H1 (cell line): ENCODE data around the gene CELF4. TPM values are rescaled to one million over a fixed set of nuclear protein-coding genes. Genes with fewer than 3 reads are reported as not detected.

Source experiments
- CTCF ChIA-PET: fragments of 300-600 bp; sonication (Branson Sonifier 250); formaldehyde crosslinking; loops from one replicate; lab custom pipeline; 2021; ENCODE audit not compliant: partially characterized antibody; lab: Charles Lee
- POLR2A ChIA-PET: fragments of 300-600 bp; sonication (Branson Sonifier 250); formaldehyde crosslinking; loops from one replicate; lab custom pipeline; 2021; ENCODE audit warnings: inconsistent platforms; ENCODE audit not compliant: partially characterized antibody; lab: Charles Lee
- DNase-seq, 2 experiments: peaks; one replicate each; pipeline versions ENCODE4 v3.0.0 to v3.0.0-alpha.2; 2010 to 2022; ENCODE audit warnings: low spot score in 2 of 2, low read depth in 1 of 2, mixed read lengths in 1 of 2
- FAIRE-seq: peaks from 2 replicates; lab custom pipeline; 2011; peaks lifted over from hg19 to GRCh38; lab: Jason Lieb, UNC
- H2AFZ ChIP-seq: 2 replicates; pipeline ENCODE4 v1.8.1; 2012; ENCODE audit warnings: low read length, inconsistent platforms
- H2AK5ac ChIP-seq: 2 replicates; pipeline ENCODE4 v1.6.1; 2013; ENCODE audit warnings: low read depth, low read length
- H2BK120ac ChIP-seq: replicated peaks from 2 replicates; pipeline ENCODE3; 2013; ENCODE audit warnings: low read depth, low read length, inconsistent platforms
- H2BK12ac ChIP-seq: 2 replicates; pipeline ENCODE4 v1.6.1; 2013; ENCODE audit warnings: low read depth, low read length
- H2BK15ac ChIP-seq: 2 replicates; pipeline ENCODE4 v1.6.1; 2013; ENCODE audit warnings: low read length
- H2BK20ac ChIP-seq: 2 replicates; pipeline ENCODE4 v1.6.1; 2013; ENCODE audit warnings: low read length
- H2BK5ac ChIP-seq: 2 replicates; pipeline ENCODE4 v1.6.1; 2013; ENCODE audit warnings: low read depth, low read length
- H3K14ac ChIP-seq: 2 replicates; pipeline ENCODE4 v1.6.1; 2013; ENCODE audit warnings: inconsistent platforms; ENCODE audit not compliant: insufficient read length
- H3K18ac ChIP-seq: 2 replicates; pipeline ENCODE4 v1.6.1; 2013; ENCODE audit warnings: low read length; ENCODE audit errors: extremely low read depth
- H3K23ac ChIP-seq: 2 replicates; pipeline ENCODE4 v1.6.1; 2013; ENCODE audit warnings: inconsistent platforms; ENCODE audit not compliant: insufficient read length
- H3K23me2 ChIP-seq: 2 replicates; pipeline ENCODE4 v1.6.1; 2013; ENCODE audit warnings: low read depth, low read length
- H3K27ac ChIP-seq: 2 replicates; pipeline ENCODE4 v1.6.1; 2011; ENCODE audit warnings: low read depth, low read length, inconsistent platforms
- H3K27me3 ChIP-seq, 4 experiments: replicated peaks in 1 of 4; 1 replicate in 1 of 4; 2 replicates in 3 of 4; pipeline versions ENCODE4 v1.6.1 to v1.8.1; 2011 to 2013; ENCODE audit warnings: low read length in 3 of 4, mild to moderate bottlenecking in 3 of 4, inconsistent platforms in 2 of 4, mixed read lengths in 2 of 4, moderate library complexity in 1 of 4; ENCODE audit not compliant: control insufficient read depth in 3 of 4, insufficient read depth in 3 of 4; ENCODE audit errors: extremely low read depth in 1 of 4
- H3K36me3 ChIP-seq, 4 experiments: 2 replicates each; pipeline versions ENCODE4 v1.6.1 to v1.8.1; 2011 to 2013; ENCODE audit warnings: mild to moderate bottlenecking in 4 of 4, low read length in 3 of 4, moderate library complexity in 2 of 4, control low read depth in 1 of 4, inconsistent platforms in 1 of 4; ENCODE audit not compliant: insufficient read depth in 4 of 4, control insufficient read depth in 2 of 4
- H3K4ac ChIP-seq: replicated peaks from 2 replicates; pipeline ENCODE3; 2013; ENCODE audit warnings: low read length, low read depth, mixed read lengths, inconsistent platforms; ENCODE audit not compliant: insufficient read length
- H3K4me1 ChIP-seq, 4 experiments: replicated peaks in 1 of 4; 1 replicate in 1 of 4; 2 replicates in 3 of 4; pipeline versions ENCODE4 v1.6.1 to v1.8.1; 2011 to 2013; ENCODE audit warnings: low read length in 3 of 4, inconsistent platforms in 2 of 4, mixed read lengths in 1 of 4; ENCODE audit not compliant: insufficient read depth in 4 of 4, control insufficient read depth in 3 of 4
- H3K4me2 ChIP-seq, 2 experiments: 2 replicates each; pipeline versions ENCODE4 v1.6.1 to v1.8.1; 2011 to 2013; ENCODE audit warnings: low read depth in 2 of 2, low read length in 2 of 2, control low read depth in 1 of 2, inconsistent platforms in 1 of 2, mild to moderate bottlenecking in 1 of 2; ENCODE audit not compliant: insufficient read depth in 1 of 2
- H3K4me3 ChIP-seq, 4 experiments: fragments of 200-600, 300-600 bp in 1 of 4; sonication (generic), shearing (Covaris generic), sonication (Bioruptor Twin) in 1 of 4; 2 replicates each; pipeline versions ENCODE4 v1.5.1 to v1.8.1; 2011 to 2016; ENCODE audit warnings: low read length in 4 of 4, low read depth in 3 of 4, control low read depth in 2 of 4, inconsistent platforms in 2 of 4, mild to moderate bottlenecking in 2 of 4, mixed read lengths in 1 of 4, moderate library complexity in 1 of 4; ENCODE audit not compliant: insufficient read depth in 2 of 4; ENCODE audit errors: extremely low read depth in 1 of 4
- H3K56ac ChIP-seq: replicated peaks from 2 replicates; pipeline ENCODE3; 2013; ENCODE audit warnings: low read depth, mild to moderate bottlenecking, mixed read lengths, low read length, inconsistent platforms; ENCODE audit not compliant: insufficient read length
- H3K79me1 ChIP-seq: 2 replicates; pipeline ENCODE4 v1.6.1; 2013; ENCODE audit warnings: low read depth, low read length, control low read depth
- H3K79me2 ChIP-seq, 2 experiments: 2 replicates each; pipeline versions ENCODE4 v1.6.1 to v1.8.1; 2012 to 2013; ENCODE audit warnings: low read length in 2 of 2, mild to moderate bottlenecking in 2 of 2, inconsistent platforms in 1 of 2; ENCODE audit not compliant: insufficient read depth in 2 of 2, control insufficient read depth in 1 of 2
- H3K9ac ChIP-seq, 4 experiments: replicated peaks in 1 of 4; 1 replicate in 1 of 4; 2 replicates in 3 of 4; pipeline versions ENCODE4 v1.6.1 to v1.8.1; 2011 to 2013; ENCODE audit warnings: low read depth in 3 of 4, low read length in 3 of 4, control low read depth in 2 of 4, mild to moderate bottlenecking in 2 of 4, moderate library complexity in 2 of 4, inconsistent platforms in 1 of 4; ENCODE audit errors: extremely low read depth in 1 of 4
- H3K9me3 ChIP-seq, 2 experiments: 2 replicates each; pipeline versions ENCODE4 v1.6.1 to v1.8.1; 2012 to 2013; ENCODE audit warnings: mild to moderate bottlenecking in 2 of 2, moderate library complexity in 2 of 2, control low read depth in 1 of 2, inconsistent platforms in 1 of 2, low read depth in 1 of 2, low read length in 1 of 2, mixed read lengths in 1 of 2; ENCODE audit not compliant: insufficient read depth in 2 of 2
- H4K20me1 ChIP-seq, 2 experiments: replicated peaks in 1 of 2; 2 replicates each; pipeline versions ENCODE3 to v1.8.1; 2011 to 2013; ENCODE audit warnings: inconsistent platforms in 2 of 2, low read length in 2 of 2, mild to moderate bottlenecking in 1 of 2; ENCODE audit not compliant: insufficient read depth in 2 of 2, control insufficient read depth in 1 of 2
- H4K5ac ChIP-seq: 2 replicates; pipeline ENCODE4 v1.6.1; 2013; ENCODE audit warnings: low read length, low read depth, mixed read lengths, inconsistent platforms; ENCODE audit not compliant: insufficient read length
- H4K8ac ChIP-seq: 2 replicates; pipeline ENCODE4 v1.8.0; 2013; ENCODE audit warnings: mild to moderate bottlenecking, moderate library complexity, low read length, inconsistent platforms; ENCODE audit not compliant: insufficient read depth; ENCODE audit errors: extremely low read depth
- H4K91ac ChIP-seq: replicated peaks from 2 replicates; pipeline ENCODE3; 2013; ENCODE audit warnings: low read length, mixed read lengths, inconsistent platforms; ENCODE audit not compliant: insufficient read length
- CHD1 ChIP-seq: IDR thresholded peaks from 2 replicates; pipeline ENCODE4 v1.6.1; 2012; ENCODE audit warnings: low read depth, low read length, improper control_type of control experiment
- EZH2 ChIP-seq: fragments of 200-600 bp; sonication (generic); IDR thresholded peaks from 2 replicates; pipeline ENCODE4 v1.7.1; 2012; ENCODE audit warnings: low read depth, mild to moderate bottlenecking, moderate library complexity, low read length, inconsistent platforms; ENCODE audit not compliant: severe bottlenecking
- FOSL1 ChIP-seq: IDR thresholded peaks from 2 replicates; pipeline ENCODE4 v1.6.1; 2011; ENCODE audit warnings: mild to moderate bottlenecking, low read depth, low read length, moderate library complexity; ENCODE audit not compliant: insufficient read depth
- HDAC2 ChIP-seq, 2 experiments: fragments of 300-600 bp in 1 of 2; sonication (generic) in 1 of 2; IDR thresholded peaks; 2 replicates each; pipeline ENCODE4 v1.6.1; 2011 to 2012; ENCODE audit warnings: low read depth in 2 of 2, low read length in 2 of 2, mild to moderate bottlenecking in 2 of 2, moderate library complexity in 2 of 2, borderline replicate concordance in 1 of 2, inconsistent platforms in 1 of 2
- POLR2A ChIP-seq, 2 experiments: IDR thresholded peaks; 1 replicate in 1 of 2; 2 replicates in 1 of 2; pipeline ENCODE4 v1.6.1; 2011; ENCODE audit warnings: low read depth in 2 of 2, low read length in 2 of 2, mild to moderate bottlenecking in 2 of 2; ENCODE audit errors: control extremely low read depth in 1 of 2
- SAP30 ChIP-seq: fragments of 300-600 bp; sonication (generic); IDR thresholded peaks from 2 replicates; pipeline ENCODE4 v1.7.1; 2012; ENCODE audit warnings: low read length, moderate library complexity, mild to moderate bottlenecking, inconsistent platforms; ENCODE audit not compliant: insufficient read depth, insufficient replicate concordance
- SIX5 ChIP-seq: IDR thresholded peaks from 2 replicates; pipeline ENCODE4 v1.6.1; 2011; ENCODE audit warnings: mild to moderate bottlenecking, low read depth, low read length
- SP1 ChIP-seq: IDR thresholded peaks from 2 replicates; pipeline ENCODE4 v1.6.1; 2011; ENCODE audit warnings: low read depth, low read length
- SP4 ChIP-seq: IDR thresholded peaks from 2 replicates; pipeline ENCODE4 v1.6.1; 2012; ENCODE audit warnings: low read length, inconsistent platforms
- TBP ChIP-seq: IDR thresholded peaks from 2 replicates; pipeline ENCODE4 v1.6.1; 2011; ENCODE audit warnings: low read depth, low read length, improper control_type of control experiment
- TEAD4 ChIP-seq: IDR thresholded peaks from 2 replicates; pipeline ENCODE4 v1.6.1; 2012; ENCODE audit warnings: low read depth, low read length, inconsistent platforms, mixed read lengths
- WGBS, 2 experiments: shearing (Covaris generic) in 1 of 2; methylation state at CpG; one replicate each; pipeline versions ENCODE4 v1.1.6 to v1.1.7; 2013 to 2015; ENCODE audit warnings: low lambda C conversion rate in 2 of 2, mixed read lengths in 2 of 2, inconsistent platforms in 1 of 2, low coverage in 1 of 2, missing lambda C conversion rate in 1 of 2; ENCODE audit not compliant: insufficient replicate concordance in 2 of 2, insufficient coverage in 1 of 2, insufficient read length in 1 of 2; ENCODE audit errors: extremely low coverage in 1 of 2, missing lambda C conversion rate in 1 of 2; 5-methylcytosine and 5-hydroxymethylcytosine counted together
- polyA plus RNA-seq, 7 experiments: library from polyadenylated mRNA; depleted of rRNA in 3 of 7; stranded (reverse) in 5 of 7; unstranded in 2 of 7; fragments of >200 nt in 5 of 7; fragments of 200-250 nt in 2 of 7; gene quantifications; 1 replicate in 5 of 7; 2 replicates in 1 of 7; 4 replicates in 1 of 7; pipeline versions ENCODE4 v1.2.1 to v1.2.3, GENCODE V29; 2011 to 2013; ENCODE audit warnings: missing spikeins in 2 of 7, mixed read lengths in 2 of 7
- total RNA-seq: library from RNA; stranded (reverse); fragmentation: NEBNext Ultra II Directional; extraction: Animal tissue kit (Norgen Biotek cat#: 25700); gene quantifications from 2 replicates; pipeline ENCODE4 v1.2.1, GENCODE V29; 2021
- TF ChIP-seq, protein P1 (sequence below): IDR thresholded peaks from 2 replicates; pipeline ENCODE4 v1.6.1; 2011; ENCODE audit warnings: low read length, improper control_type of control experiment

CELF4 gene
- total and polyA plus RNA-seq, 2 of the 8 experiments (the other 6 are each of a cell fraction or from before 2014, with no cell fraction given): 1.6 to 3.4 TPM

DNA sequence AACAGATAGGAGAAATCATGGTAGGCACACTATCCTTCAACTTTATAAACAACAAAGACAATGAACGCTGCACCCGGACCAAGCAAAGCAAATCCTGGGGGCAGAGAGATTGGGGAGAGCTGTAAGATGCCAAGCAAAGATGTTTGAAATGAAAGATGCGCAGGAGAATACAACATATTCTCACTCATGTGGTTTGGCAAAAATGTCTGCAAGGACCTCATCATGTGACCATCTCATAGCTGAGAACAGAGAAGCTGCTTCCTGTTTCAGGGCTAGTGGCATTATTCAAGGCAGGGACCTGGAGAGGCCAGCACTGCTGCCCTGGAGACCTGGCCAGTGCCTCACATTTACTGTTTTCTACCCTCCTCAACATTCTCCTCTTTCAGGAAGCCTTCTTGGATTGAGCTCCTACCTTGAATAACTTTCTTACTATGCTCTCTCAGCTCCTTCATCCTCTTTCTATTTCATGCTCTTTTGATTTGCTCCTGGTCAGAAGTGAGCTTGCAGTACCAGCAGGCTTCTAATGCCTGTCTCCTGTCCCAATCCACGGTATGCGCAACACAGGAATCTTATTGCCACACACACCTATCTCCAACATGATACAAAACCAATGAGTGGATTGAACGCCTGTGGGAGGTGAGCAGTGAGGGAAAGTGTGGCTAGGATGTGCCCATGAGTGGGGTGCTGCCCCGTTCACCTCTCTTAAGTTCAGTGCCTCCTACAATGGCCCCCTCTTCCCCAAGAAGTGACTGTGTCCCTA lies 133.0 kb downstream of the CELF4 start:
- no peak overlapping the region for H2AFZ ChIP-seq
- FAIRE-seq: no peak
- H3K36me3 ChIP-seq: no peaks in the 10 kb centered on the region
- H2BK20ac ChIP-seq: no peak overlapping the region
- H3K9ac ChIP-seq: no peak overlapping the region
- H2BK5ac ChIP-seq: no peak overlapping the region
- no peak overlapping the region for H3K4me2 ChIP-seq
- H3K56ac ChIP-seq: no peak overlapping the region
- H2AK5ac ChIP-seq: no peak overlapping the region
- no peak for DNase-seq
- CTCF ChIA-PET: interaction anchor here (0.8 to 10.4 kb wide), 22 partner anchors 9 to 118 kb away, joined by 3 to 70 read pairs (median 4); no protein-coding TSS in a partner anchor
- POLR2A ChIA-PET: interaction anchor here (1.6 kb wide), 1 partner anchor 53 kb away, joined by 5 read pairs; no protein-coding TSS in a partner anchor
- H3K79me1 ChIP-seq: no peaks in the 10 kb centered on the region
- 82% methylated on average over 7 of the region's 7 CpGs; no CpG with 5 or more reads in 1 of the 2 experiments for WGBS, 2 experiments
- H3K4ac ChIP-seq: no peak overlapping the region
- H2BK12ac ChIP-seq: no peak overlapping the region
- no peak overlapping the region for H3K4me3 ChIP-seq
- H4K5ac ChIP-seq: no peak overlapping the region
- H4K20me1 ChIP-seq: no peaks in the 10 kb centered on the region
- H3K23me2 ChIP-seq: no peaks in the 10 kb centered on the region
- H2BK120ac ChIP-seq: no peak overlapping the region
- no peaks in the 10 kb centered on the region; a peak in 1 of 7 replicates for H3K27me3 ChIP-seq
- H3K4me1 ChIP-seq: peaks cover 0 to 5% (median 3%) of the 10 kb centered on the region in 4 experiments; a peak in 4 of 7 replicates
- H3K27ac ChIP-seq: no peak overlapping the region
- H4K8ac ChIP-seq: no peak overlapping the region
- no peak overlapping the region for H3K14ac ChIP-seq
- H3K9me3 ChIP-seq: no peaks in the 10 kb centered on the region
- no peak overlapping the region for H3K18ac ChIP-seq
- H3K23ac ChIP-seq: no peak overlapping the region
- no peak overlapping the region for H4K91ac ChIP-seq
- H3K79me2 ChIP-seq: no peaks in the 10 kb centered on the region
- H2BK15ac ChIP-seq: no peak overlapping the region
- TF ChIP-seq EZH2 (no peak), TEAD4 (no peak), SP4 (no peak), SAP30 (no peak), FOSL1 (no peak), SIX5 (no peak), HDAC2 (IDR thresholded peaks at IDR 0.05; ENCODE audit: borderline replicate concordance in 1 of 2, low read depth in 2 of 2, low read length in 2 of 2) (no peak), POLR2A (IDR thresholded peaks at IDR 0.05; ENCODE audit: control extremely low read depth in 1 of 2, low read depth in 2 of 2, low read length in 2 of 2) (no peak), CHD1 (no peak), TBP (no peak), SP1 (no peak)
- TF ChIP-seq, protein P1, sequence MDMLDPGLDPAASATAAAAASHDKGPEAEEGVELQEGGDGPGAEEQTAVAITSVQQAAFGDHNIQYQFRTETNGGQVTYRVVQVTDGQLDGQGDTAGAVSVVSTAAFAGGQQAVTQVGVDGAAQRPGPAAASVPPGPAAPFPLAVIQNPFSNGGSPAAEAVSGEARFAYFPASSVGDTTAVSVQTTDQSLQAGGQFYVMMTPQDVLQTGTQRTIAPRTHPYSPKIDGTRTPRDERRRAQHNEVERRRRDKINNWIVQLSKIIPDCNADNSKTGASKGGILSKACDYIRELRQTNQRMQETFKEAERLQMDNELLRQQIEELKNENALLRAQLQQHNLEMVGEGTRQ: no peak
